H1 (cell line): ENCODE results near the gene MB. TPM values are rescaled to one million over a fixed set of nuclear protein-coding genes. Genes with fewer than 3 reads are reported as not detected.

Experiments
- BCL11A ChIP-seq, 2 experiments: IDR thresholded peaks; one replicate each; pipeline ENCODE4 v1.6.1; 2011; ENCODE audit warnings: low read depth in 2 of 2, low read length in 2 of 2, mild to moderate bottlenecking in 2 of 2
- CHD2 ChIP-seq: IDR thresholded peaks from 2 replicates; pipeline ENCODE4 v1.6.1; 2012; ENCODE audit warnings: low read length, improper control_type of control experiment
- FOSL1 ChIP-seq: IDR thresholded peaks from 2 replicates; pipeline ENCODE4 v1.6.1; 2011; ENCODE audit warnings: mild to moderate bottlenecking, low read depth, low read length, moderate library complexity; ENCODE audit not compliant: insufficient read depth
- KDM1A ChIP-seq: fragments of 200-600, 300-600 bp; sonication (generic); IDR thresholded peaks from 2 replicates; pipeline ENCODE4 v1.7.1; 2016; ENCODE audit warnings: mild to moderate bottlenecking, low read length, borderline replicate concordance
- KDM4A ChIP-seq: IDR thresholded peaks from one replicate; pipeline ENCODE4 v1.7.1; 2012; ENCODE audit warnings: low read depth, mild to moderate bottlenecking, moderate library complexity, low read length, inconsistent platforms; ENCODE audit not compliant: severe bottlenecking
- MAFK ChIP-seq: IDR thresholded peaks from 2 replicates; pipeline ENCODE4 v1.6.1; 2012; ENCODE audit warnings: low read depth, mild to moderate bottlenecking, improper control_type of control experiment, low read length
- PHF8 ChIP-seq: fragments of 200-600 bp; sonication (generic); conservative IDR thresholded peaks from 2 replicates; pipeline ENCODE4 v1.7.1; 2012; ENCODE audit warnings: low read depth, mild to moderate bottlenecking, inconsistent platforms, low read length, moderate library complexity
- POLR2AphosphoS5 ChIP-seq: IDR thresholded peaks from 2 replicates; pipeline ENCODE4 v1.6.1; 2011; ENCODE audit warnings: low read depth, low read length
- SP2 ChIP-seq: IDR thresholded peaks from 2 replicates; pipeline ENCODE4 v1.6.1; 2012; ENCODE audit warnings: mild to moderate bottlenecking, low read length, inconsistent platforms
- TAF1 ChIP-seq: IDR thresholded peaks from 2 replicates; pipeline ENCODE4 v1.6.1; 2011; ENCODE audit warnings: mild to moderate bottlenecking, low read depth, low read length
- polyA plus RNA-seq, 7 experiments: library from polyadenylated mRNA; depleted of rRNA in 3 of 7; stranded (reverse) in 5 of 7; unstranded in 2 of 7; fragments of >200 nt in 5 of 7; fragments of 200-250 nt in 2 of 7; gene quantifications; 1 replicate in 5 of 7; 2 replicates in 1 of 7; 4 replicates in 1 of 7; pipeline versions ENCODE4 v1.2.1 to v1.2.3, GENCODE V29; 2011 to 2013; ENCODE audit warnings: missing spikeins in 2 of 7, mixed read lengths in 2 of 7
- total RNA-seq: library from RNA; stranded (reverse); fragmentation: NEBNext Ultra II Directional; extraction: Animal tissue kit (Norgen Biotek cat#: 25700); gene quantifications from 2 replicates; pipeline ENCODE4 v1.2.1, GENCODE V29; 2021
- TF ChIP-seq, protein P1 (sequence below): IDR thresholded peaks from 2 replicates; pipeline ENCODE4 v1.6.1; 2012; ENCODE audit warnings: low read length, inconsistent platforms

Gene MB
- total and polyA plus RNA-seq, 2 of the 8 experiments (the other 6 are each of a cell fraction or from before 2014, with no cell fraction given): 1.5 TPM; not detected in 1

GRCh38 chr22:35567351-35568141 lies 49.6 kb downstream of the MB start (continued):
- TF ChIP-seq, protein P1, sequence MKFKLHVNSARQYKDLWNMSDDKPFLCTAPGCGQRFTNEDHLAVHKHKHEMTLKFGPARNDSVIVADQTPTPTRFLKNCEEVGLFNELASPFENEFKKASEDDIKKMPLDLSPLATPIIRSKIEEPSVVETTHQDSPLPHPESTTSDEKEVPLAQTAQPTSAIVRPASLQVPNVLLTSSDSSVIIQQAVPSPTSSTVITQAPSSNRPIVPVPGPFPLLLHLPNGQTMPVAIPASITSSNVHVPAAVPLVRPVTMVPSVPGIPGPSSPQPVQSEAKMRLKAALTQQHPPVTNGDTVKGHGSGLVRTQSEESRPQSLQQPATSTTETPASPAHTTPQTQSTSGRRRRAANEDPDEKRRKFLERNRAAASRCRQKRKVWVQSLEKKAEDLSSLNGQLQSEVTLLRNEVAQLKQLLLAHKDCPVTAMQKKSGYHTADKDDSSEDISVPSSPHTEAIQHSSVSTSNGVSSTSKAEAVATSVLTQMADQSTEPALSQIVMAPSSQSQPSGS: no peak
- no peak for TF ChIP-seq CHD2
- no peak for TF ChIP-seq PHF8
- no peak for TF ChIP-seq FOSL1
- no peak for TF ChIP-seq SP2
- TF ChIP-seq MAFK: no peak
- no peak for TF ChIP-seq KDM1A
- no peak for TF ChIP-seq KDM4A
- TF ChIP-seq TAF1: no peak
- TF ChIP-seq BCL11A (IDR thresholded peaks at IDR 0.05; ENCODE audit: low read depth in 2 of 2, low read length in 2 of 2): no peak
- no peak for TF ChIP-seq POLR2AphosphoS5
- TF ChIP-seq, all 59 proteins: peak for 0
